Natural killer cell treated with Interleukin-12 subunit alpha and Interleukin-12 subunit beta and Interleukin-15 and Interleukin-18, amount 100 ng/mL, for 72 hours (primary cell): ENCODE measurements around the gene TKTL1. TPM values are rescaled to one million over a fixed set of nuclear protein-coding genes. Genes with fewer than 3 reads are reported as not detected.
A peak's percentile ranks its signal among the peaks of the same experiment; 100 is the strongest.
"Not testable (repeated sequence)": the region's sequence is repeated elsewhere in the genome, so short reads cannot be mapped to it uniquely, and the experiment has no call there.

Experiments
- ATAC-seq, 2 donors: fragments of 150-1000 bp; cut with Tn5 transposase in 1 of 2; sonication (Bioruptor Pico), chemical (Tn5 transposase) in 1 of 2; 2 replicates each; pipeline ENCODE4 v1.10.0; 2021
- DNase-seq: peaks from one replicate; pipeline ENCODE4 v3.0.0; 2022; ENCODE audit warnings: low spot score
- H3K27ac Mint-ChIP-seq, 2 donors: 1 replicate in 1 of 2; 2 replicates in 1 of 2; pipeline ENCODE4 v1.8.0; 2022; ENCODE audit warnings: mixed read lengths in 2 of 2, mild to moderate bottlenecking in 1 of 2, moderate library complexity in 1 of 2
- H3K27me3 Mint-ChIP-seq, 2 donors: 1 replicate in 1 of 2; 2 replicates in 1 of 2; pipeline ENCODE4 v1.8.0; 2022; ENCODE audit warnings: mixed read lengths in 2 of 2
- H3K36me3 Mint-ChIP-seq: one replicate; pipeline ENCODE4 v1.8.0; 2022; ENCODE audit warnings: mixed read lengths
- H3K4me1 Mint-ChIP-seq, 2 donors: 1 replicate in 1 of 2; 2 replicates in 1 of 2; pipeline ENCODE4 v1.8.0; 2022; ENCODE audit warnings: low read depth in 2 of 2, mixed read lengths in 2 of 2, mild to moderate bottlenecking in 1 of 2
- H3K4me3 Mint-ChIP-seq: one replicate; pipeline ENCODE4 v1.8.0; 2022; ENCODE audit warnings: mixed read lengths
- H3K9me3 Mint-ChIP-seq: 2 replicates; pipeline ENCODE4 v1.8.0; 2022; ENCODE audit warnings: mixed read lengths
- total RNA-seq, 2 donors: library from RNA; stranded (reverse); gene quantifications; one replicate each; pipeline ENCODE4 v1.2.3, GENCODE V29; 2022

The TKTL1 gene
- total RNA-seq, 2 donors from 2014 or later = 3.0 to 4.1 TPM

DNA sequence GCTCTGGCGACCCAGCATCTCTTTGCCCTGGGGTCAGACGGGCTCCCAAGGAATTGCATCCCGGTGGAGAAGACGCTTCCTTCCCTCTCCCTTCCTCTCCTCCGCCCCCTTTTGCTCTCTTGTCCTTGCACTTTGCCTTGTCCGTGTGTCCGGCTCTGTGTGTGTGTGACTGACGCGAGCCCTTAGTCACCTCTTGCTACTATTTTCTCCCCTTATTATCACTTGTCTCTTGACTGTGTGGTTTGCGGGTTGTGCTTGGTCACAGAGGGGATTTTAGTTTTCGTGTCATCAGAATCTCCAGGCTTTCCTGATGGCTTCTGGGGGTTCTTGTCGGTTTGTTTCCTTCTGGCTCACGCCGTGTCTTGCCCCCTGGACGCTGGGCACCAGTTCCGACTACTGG lies 47.5 kb downstream of the TKTL1 start:
- H3K27ac Mint-ChIP-seq, H3K27me3 Mint-ChIP-seq, H3K9me3 Mint-ChIP-seq, H3K36me3 Mint-ChIP-seq, H3K4me1 Mint-ChIP-seq, DNase-seq, H3K4me3 Mint-ChIP-seq: not testable (repeated sequence)
- ATAC-seq = peak; percentile 46 to 67

DNA sequence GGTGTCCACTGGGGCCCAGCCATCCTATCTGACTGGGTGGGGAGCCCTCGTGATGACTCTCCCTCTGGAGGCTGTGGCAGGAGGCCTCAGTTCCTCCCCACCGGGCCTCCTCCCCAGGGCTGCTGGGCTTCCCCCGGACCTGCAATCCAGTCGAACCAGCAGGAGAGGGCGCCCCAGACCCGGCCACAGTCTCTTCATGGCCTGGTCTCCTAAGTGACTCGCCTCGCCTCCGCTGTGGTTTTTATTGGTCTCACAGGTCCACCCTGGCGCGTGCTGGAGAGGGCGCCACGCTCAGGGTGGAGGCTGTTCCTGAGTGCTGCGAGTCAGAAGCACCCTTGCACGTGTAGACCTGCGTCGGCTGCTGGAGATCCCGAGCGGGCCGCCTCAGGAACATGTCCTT lies 48.0 kb downstream of the TKTL1 start:
- H3K4me1 Mint-ChIP-seq = peaks cover 12 to 13% of the 10 kb centered on the region in 2 donors
- H3K9me3 Mint-ChIP-seq, H3K27ac Mint-ChIP-seq, DNase-seq, H3K36me3 Mint-ChIP-seq, H3K4me3 Mint-ChIP-seq, H3K27me3 Mint-ChIP-seq: not testable (repeated sequence)
- ATAC-seq = peak; percentile 59 to 69

DNA sequence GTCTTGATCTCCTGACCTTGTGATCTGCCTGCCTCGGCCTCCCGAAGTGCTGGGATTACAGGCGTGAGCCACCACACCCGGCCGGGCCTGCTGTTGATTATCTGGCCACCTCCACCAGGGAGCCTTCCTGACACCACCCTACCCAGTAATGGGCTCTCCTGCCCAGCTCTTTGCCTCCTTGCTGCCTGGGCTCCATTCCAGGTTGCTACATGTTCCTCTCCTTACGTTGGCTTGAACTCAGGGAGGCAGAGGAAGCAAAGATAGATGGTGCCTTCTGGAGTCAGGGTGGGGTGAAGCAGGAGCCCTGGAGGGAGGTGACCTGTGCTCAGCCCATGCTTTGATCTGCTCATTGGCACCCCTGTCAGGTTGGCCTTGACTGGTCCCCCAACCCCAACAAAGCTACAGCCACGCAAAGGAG lies 52.5 kb downstream of the TKTL1 start:
- H3K27me3 Mint-ChIP-seq = no peaks in the 10 kb centered on the region
- H3K9me3 Mint-ChIP-seq = no peaks in the 10 kb centered on the region
- H3K4me1 Mint-ChIP-seq = peaks cover 13 to 33% of the 10 kb centered on the region in 2 donors
- no peak for ATAC-seq
- H3K27ac Mint-ChIP-seq = peak overlapping the region in 1 of 2 donors; percentile 51
- no peak overlapping the region for H3K4me3 Mint-ChIP-seq
- DNase-seq = no peak
- H3K36me3 Mint-ChIP-seq = no peaks in the 10 kb centered on the region

DNA sequence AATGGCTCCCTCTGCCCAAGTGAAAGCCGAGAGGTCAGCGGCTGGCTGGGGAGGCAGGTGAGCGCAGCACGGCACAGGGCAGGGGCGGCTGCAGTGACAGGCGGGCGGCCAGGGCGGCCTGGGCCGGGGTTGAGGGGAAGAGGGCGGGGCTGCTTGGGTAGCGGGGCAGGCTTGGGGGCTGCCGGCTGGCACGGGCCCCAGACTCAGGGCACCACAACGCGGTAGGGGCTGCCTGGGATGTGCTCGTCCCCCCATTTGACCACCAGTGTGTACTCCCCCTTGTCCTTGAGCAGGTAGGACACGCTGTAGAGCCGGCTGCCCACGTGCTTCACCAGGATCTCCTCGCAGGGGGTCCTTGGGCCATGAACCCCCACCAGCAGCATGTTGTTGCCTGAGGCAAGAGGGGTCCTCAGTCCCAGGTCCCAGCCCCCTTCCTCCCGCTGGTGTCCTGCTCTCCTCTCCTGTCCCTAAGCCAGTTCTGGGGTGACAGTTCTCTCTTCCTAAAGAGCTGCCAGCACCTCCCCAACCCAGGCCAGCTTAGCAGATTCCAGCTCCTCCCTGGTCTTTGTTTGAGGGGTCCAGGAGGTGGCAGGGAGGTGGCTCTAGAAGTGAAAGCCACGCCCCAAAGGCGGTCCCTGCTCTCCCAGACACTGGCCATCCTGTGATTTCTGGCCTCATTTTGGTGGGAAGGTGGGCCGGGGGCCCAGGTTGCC lies 53.2 kb downstream of the TKTL1 start:
- Mint-ChIP-seq H3K27me3 (no peaks in the 10 kb centered on the region), H3K4me3 (no peak overlapping the region), H3K27ac (no peak overlapping the region), H3K9me3 (no peaks in the 10 kb centered on the region), H3K4me1 (peaks cover 13 to 33% of the 10 kb centered on the region in 2 donors), H3K36me3 (no peaks in the 10 kb centered on the region)
- DNase-seq (no peak), ATAC-seq (no peak)

DNA sequence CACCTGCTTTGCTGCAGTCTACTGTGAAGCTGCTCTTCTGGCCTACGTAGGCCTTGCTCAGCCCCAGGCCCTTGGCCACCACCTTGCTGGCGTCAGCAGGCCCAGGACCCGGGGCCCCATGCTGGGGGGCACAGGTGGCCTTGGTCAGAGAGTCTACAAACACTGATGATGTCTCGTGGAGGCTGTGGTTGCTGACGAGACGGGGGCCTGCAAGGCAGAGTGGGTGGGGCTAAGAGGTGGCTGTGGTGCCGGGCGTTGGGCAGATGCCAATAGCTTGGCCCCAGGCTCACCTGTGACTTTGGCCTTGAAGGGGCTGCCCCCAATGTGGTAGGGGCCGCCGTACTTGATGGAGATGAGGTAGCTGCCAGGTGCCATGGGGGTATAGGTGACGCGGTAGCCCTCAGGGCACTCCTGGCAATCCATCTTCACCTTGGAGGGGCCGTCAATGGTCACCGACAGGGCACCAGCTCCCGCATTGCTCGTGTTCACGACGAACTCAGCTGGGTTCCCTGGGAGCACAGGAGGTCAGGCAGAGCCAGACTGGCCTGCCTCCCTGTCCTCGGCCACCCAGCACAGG lies 53.9 kb downstream of the TKTL1 start:
- Mint-ChIP-seq H3K9me3 (no peaks in the 10 kb centered on the region), H3K36me3 (no peaks in the 10 kb centered on the region), H3K27ac (no peak overlapping the region), H3K27me3 (no peaks in the 10 kb centered on the region), H3K4me1 (peaks cover 13 to 38% of the 10 kb centered on the region in 2 donors), H3K4me3 (no peak overlapping the region)
- DNase-seq = peak; percentile 58
- ATAC-seq = no peak

DNA sequence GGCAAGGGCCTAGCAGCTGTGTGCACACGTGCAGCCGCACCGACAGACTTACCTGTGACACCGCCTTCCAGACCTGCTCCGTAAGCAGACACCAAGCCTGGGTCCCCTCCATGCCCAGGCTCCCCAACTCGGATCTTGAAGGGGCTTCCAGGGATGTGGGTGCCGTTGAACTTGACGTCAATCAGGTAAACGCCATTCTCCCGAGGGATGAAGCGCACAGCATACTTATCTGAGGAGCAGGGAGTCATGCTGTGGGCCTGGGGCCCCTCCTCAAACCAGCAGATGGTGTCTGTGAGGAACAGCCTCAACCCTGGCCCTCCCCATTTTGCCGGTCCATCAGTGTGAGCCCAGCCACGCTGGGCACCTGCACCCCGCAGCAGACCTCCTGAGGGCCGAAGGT lies 54.4 kb downstream of the TKTL1 start:
- peaks cover 13 to 38% of the 10 kb centered on the region in 2 donors for H3K4me1 Mint-ChIP-seq
- no peaks in the 10 kb centered on the region for H3K36me3 Mint-ChIP-seq
- H3K9me3 Mint-ChIP-seq = no peaks in the 10 kb centered on the region
- no peak overlapping the region for H3K27ac Mint-ChIP-seq
- ATAC-seq (no peak), DNase-seq (no peak)
- no peak overlapping the region for H3K4me3 Mint-ChIP-seq
- H3K27me3 Mint-ChIP-seq = no peaks in the 10 kb centered on the region

DNA sequence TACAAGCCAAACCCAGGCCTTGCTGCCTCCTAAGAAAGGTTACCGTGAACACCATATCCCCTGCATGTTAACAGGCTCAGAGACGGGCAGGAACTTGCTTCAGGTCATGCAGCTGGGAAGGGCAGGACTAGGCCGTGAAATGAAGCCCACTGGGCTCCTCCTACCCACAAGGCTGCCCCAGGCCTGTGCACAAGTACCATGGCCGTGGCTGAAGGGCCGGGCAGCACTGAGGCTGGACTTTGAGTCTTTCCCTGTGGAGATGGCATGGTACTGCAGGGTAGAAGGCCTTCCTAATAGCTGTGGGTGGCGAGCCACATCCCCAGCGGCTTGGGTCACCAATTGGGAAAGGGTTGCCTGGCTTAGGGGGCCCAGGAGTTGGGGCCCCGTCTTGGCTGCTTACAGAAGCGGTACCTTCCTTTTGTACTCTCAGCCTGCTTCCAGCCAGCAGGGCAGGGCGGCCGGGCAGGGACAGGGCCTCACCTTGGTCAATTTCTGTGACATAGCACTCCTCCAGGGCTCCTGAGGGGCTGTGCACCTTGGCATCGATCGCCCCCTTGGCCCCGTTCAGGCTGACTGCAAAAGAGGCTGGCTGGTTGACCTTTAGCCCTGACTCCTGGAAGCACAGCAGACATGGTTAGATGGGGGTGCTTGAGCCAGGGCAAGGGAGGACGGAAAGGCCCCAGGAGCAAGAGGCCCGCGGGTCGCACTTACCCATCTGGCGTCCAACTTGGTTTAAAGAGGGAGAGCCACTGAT lies 55.0 kb downstream of the TKTL1 start:
- DNase-seq = peak; percentile 57
- peaks cover 13 to 38% of the 10 kb centered on the region in 2 donors for H3K4me1 Mint-ChIP-seq
- no peaks in the 10 kb centered on the region for H3K9me3 Mint-ChIP-seq
- no peak overlapping the region for H3K27ac Mint-ChIP-seq
- H3K36me3 Mint-ChIP-seq = no peaks in the 10 kb centered on the region
- no peak overlapping the region for H3K4me3 Mint-ChIP-seq
- no peaks in the 10 kb centered on the region for H3K27me3 Mint-ChIP-seq
- no peak for ATAC-seq

DNA sequence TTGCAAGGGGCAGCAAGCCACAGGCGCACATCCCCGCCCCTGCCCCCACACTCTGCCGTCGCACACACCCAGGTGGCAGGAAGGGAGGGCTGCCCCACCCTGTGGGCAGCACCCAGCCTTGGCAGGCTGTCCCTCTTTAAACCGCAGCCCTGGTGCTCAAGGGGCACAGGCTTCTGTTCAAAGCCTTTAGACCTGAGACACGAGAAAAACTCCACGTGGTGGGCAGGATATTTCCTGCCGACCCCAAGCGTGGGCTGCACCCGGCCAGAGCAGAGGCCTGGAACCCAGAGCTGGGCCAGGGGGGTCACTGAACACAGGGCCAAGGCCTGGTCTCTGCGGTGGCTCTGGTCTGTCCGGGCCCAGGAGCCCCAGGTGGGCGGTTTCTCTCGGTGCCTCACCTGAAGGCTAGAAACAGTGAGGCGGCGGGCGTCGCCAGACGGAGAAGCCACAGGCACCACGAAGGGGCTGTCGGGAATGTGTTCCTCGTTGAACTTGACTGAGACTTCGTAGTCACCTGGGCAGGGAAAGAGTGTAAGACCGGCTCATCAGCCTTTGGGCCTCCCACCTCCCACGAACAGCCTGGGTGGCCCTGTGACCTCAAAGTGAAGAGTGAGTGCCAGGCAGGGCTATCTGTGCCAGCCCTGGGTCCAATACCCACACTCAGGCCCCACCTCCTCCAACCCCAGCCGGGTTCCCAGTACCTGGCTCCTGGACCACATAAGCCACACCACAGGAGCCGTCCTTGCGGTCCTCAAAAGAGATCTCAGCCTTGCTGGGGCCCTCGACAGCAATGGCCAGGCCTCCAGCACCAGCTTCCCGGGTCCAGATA lies 55.8 kb downstream of the TKTL1 start:
- no peaks in the 10 kb centered on the region for H3K9me3 Mint-ChIP-seq
- no peak for ATAC-seq
- H3K27ac Mint-ChIP-seq = peak overlapping the region in 1 of 2 donors; percentile 66
- H3K4me1 Mint-ChIP-seq = peaks cover 13 to 40% of the 10 kb centered on the region in 2 donors
- no peaks in the 10 kb centered on the region for H3K27me3 Mint-ChIP-seq
- H3K36me3 Mint-ChIP-seq = no peaks in the 10 kb centered on the region
- DNase-seq = no peak
- no peak overlapping the region for H3K4me3 Mint-ChIP-seq

DNA sequence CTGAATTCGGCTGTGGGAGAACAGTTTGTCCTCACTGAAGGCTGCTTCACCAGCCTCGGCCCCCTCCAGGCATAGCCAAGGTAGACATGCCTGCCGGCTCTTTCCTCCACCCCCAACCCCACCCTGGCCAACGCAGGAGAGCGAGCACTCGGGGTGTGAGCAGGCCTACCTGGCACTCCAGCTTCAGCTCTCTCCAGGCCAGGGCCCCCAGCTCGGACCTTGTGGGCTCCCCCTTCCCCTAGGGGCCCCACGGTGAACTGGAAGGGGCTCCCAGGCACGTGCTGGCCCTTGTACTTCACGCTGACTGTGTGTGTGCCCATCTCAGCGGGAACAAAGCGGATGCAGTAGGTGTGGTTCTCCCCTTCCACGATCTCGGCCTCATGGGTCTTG lies 56.4 kb downstream of the TKTL1 start:
- H3K27ac Mint-ChIP-seq = peak overlapping the region in 1 of 2 donors; percentile 66
- H3K4me1 Mint-ChIP-seq = peaks cover 11 to 40% of the 10 kb centered on the region in 2 donors
- no peaks in the 10 kb centered on the region for H3K9me3 Mint-ChIP-seq
- no peaks in the 10 kb centered on the region for H3K36me3 Mint-ChIP-seq
- no peak overlapping the region for H3K4me3 Mint-ChIP-seq
- DNase-seq (no peak), ATAC-seq (no peak)
- H3K27me3 Mint-ChIP-seq = no peaks in the 10 kb centered on the region

DNA sequence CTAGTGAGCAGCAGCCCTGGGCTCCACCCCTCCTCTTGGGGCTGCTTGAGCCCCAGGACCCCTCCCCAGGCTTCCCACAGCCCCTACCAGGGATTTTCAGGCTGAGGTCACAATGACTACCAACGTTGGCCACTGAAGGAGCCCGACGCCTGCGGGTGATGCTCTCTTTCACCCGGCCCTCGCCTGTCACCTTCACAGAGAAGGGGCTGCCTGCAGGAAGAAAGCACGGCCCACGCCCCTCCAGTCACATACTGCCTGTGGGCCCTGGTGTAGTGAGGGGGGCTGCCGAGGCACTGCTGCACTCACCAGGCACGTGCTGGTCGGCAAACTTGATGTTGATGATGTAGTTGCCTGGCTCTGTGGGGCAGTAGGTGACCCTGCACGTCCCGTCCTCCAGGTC lies 56.9 kb downstream of the TKTL1 start:
- no peaks in the 10 kb centered on the region for H3K9me3 Mint-ChIP-seq
- peak overlapping the region in 1 of 2 donors; percentile 66 for H3K27ac Mint-ChIP-seq
- DNase-seq (no peak), ATAC-seq (no peak)
- no peaks in the 10 kb centered on the region for H3K27me3 Mint-ChIP-seq
- no peak overlapping the region for H3K4me3 Mint-ChIP-seq
- peaks cover 7 to 36% of the 10 kb centered on the region in 2 donors for H3K4me1 Mint-ChIP-seq
- no peaks in the 10 kb centered on the region for H3K36me3 Mint-ChIP-seq

DNA sequence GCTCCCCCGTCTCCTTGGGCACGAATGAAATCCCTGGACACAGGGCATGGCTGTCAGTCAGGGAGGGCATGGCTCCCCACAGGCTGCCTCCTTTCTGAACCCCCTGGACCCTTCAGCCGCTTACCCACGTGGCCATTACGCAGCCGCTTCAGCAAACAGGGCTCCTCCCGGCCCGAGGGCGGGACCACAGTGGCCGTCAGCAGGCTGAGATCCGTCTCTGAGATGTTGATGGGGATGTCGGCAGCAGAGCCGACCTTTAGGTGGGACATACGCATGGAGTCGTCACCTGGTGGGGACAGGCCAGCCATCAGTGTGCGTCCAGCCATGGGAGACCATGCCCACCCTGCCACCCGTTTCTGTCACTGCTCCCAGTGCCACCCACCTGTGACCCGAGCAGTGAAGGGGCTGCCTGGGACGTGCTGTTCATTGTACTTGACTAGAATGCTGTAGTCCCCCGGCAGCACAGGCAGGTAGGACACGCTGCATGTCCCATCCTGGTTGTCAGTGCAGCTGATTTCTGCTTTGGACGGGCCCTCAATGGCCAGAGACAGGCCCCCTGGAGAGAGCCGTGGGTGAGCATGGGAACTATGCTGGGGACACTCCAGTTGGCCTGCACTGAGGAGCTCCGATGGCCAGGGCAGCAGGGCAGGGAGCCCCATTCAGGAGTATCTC lies 57.7 kb downstream of the TKTL1 start:
- H3K27ac Mint-ChIP-seq = no peak overlapping the region
- ATAC-seq (no peak), DNase-seq (no peak)
- no peaks in the 10 kb centered on the region for H3K9me3 Mint-ChIP-seq
- H3K36me3 Mint-ChIP-seq = no peaks in the 10 kb centered on the region
- no peak overlapping the region for H3K4me3 Mint-ChIP-seq
- H3K4me1 Mint-ChIP-seq = peaks cover 1 to 30% of the 10 kb centered on the region in 2 donors
- no peaks in the 10 kb centered on the region for H3K27me3 Mint-ChIP-seq

DNA sequence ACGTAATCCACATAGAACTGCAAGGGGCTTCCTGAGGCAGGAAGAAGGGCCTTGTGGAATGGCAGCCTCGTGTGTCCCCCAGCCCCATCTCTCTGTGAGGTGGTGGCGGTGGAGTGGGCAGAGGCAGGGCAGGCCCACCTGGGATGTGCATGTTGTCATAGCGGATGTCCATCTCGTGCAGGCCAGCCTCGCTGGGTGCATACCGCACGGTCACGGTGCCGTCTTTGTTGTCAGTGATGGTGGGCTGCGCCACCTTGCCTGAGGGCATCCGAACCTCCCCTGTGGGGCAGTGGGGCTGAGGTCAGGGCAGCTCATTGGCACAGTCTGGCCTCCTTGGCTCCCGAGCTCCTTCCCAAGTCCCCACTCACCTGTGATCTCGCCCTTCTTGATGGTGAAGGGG lies 58.4 kb downstream of the TKTL1 start:
- no peak overlapping the region for H3K27ac Mint-ChIP-seq

DNA sequence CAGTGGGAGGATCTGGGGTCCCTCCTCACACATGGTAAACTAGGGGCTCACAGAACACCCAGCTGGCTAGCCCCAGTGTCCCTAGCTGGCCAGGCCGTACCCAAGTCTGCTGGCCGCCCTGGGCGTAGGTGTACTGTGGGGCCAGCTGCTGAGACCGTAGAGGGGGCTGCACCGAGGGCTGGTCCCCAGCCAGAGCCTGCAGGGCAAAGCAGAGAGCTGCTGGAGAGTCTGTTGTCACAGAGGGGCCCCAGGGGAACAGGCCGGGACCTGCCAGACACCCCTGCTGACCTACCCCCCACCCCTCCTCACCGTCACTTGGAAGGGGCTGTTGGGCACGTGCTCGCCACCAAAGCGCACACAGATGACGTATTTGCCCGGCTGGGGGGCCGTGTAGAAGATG lies 58.9 kb downstream of the TKTL1 start:
- Mint-ChIP-seq H3K27me3 (no peaks in the 10 kb centered on the region), H3K4me1 (peaks cover 5 to 28% of the 10 kb centered on the region in 2 donors), H3K36me3 (no peaks in the 10 kb centered on the region), H3K9me3 (no peaks in the 10 kb centered on the region), H3K27ac (no peak overlapping the region), H3K4me3 (no peak overlapping the region)
- no peak for DNase-seq
- ATAC-seq = no peak

More for the DNA sequence above, 58.4 kb downstream of the TKTL1 start:
- H3K4me3 Mint-ChIP-seq = no peak overlapping the region
- no peaks in the 10 kb centered on the region for H3K36me3 Mint-ChIP-seq
- ATAC-seq (no peak), DNase-seq (no peak)
- no peaks in the 10 kb centered on the region for H3K27me3 Mint-ChIP-seq
- H3K9me3 Mint-ChIP-seq = no peaks in the 10 kb centered on the region
- peaks cover 5 to 33% of the 10 kb centered on the region in 2 donors for H3K4me1 Mint-ChIP-seq
